Muscle layer of colon (tissue), 2 donors: ENCODE measurements around the gene STK36.
A peak's percentile ranks its signal among the peaks of the same experiment; 100 is the strongest.

Source experiments
- H3K27ac ChIP-seq: one replicate; pipeline ENCODE4 v1.7.0; 2013; ENCODE audit warnings: low read depth, mild to moderate bottlenecking, low read length, moderate library complexity
- H3K27me3 ChIP-seq, 2 donors: one replicate each; pipeline ENCODE4 v1.7.0; 2013; ENCODE audit warnings: low read length in 2 of 2, mild to moderate bottlenecking in 2 of 2; ENCODE audit not compliant: insufficient read depth in 2 of 2, control insufficient read depth in 1 of 2
- H3K36me3 ChIP-seq: one replicate; pipeline ENCODE4 v1.7.0; 2013; ENCODE audit warnings: mild to moderate bottlenecking, low read length; ENCODE audit not compliant: insufficient read depth
- H3K4me1 ChIP-seq: one replicate; pipeline ENCODE4 v1.7.0; 2013; ENCODE audit warnings: mild to moderate bottlenecking, low read length; ENCODE audit not compliant: insufficient read depth
- H3K4me3 ChIP-seq, 2 donors: one replicate each; pipeline ENCODE4 v1.7.0; 2013; ENCODE audit warnings: low read length in 2 of 2, low read depth in 1 of 2, mild to moderate bottlenecking in 1 of 2, moderate library complexity in 1 of 2
- H3K9ac ChIP-seq: one replicate; pipeline ENCODE4 v1.7.0; 2013; ENCODE audit warnings: low read length
- H3K9me3 ChIP-seq: one replicate; pipeline ENCODE4 v1.7.0; 2013; ENCODE audit warnings: mild to moderate bottlenecking, low read length
- donor health status: abdominal sarcoma.
- donor health status: Adenocarcinoma of cecum.

The STK36 gene

DNA sequence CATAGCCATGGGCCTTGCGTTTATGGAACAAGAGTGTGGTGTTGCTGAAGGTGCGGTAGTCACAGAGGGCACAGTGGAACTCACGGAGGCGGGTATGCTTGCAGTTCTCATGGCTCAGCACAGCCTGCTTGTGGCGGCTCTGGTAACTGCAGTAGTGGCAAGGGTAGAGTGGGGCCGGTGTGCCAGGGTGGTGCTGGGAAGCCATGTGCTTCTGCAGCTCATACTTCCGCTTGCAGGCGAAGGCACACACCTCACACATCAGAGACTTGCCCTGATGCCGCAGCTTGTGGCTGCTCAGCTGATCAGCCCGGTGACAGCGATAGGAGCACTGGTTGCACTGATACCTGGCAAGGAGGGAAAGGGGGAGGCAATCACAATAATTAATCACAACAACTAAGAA, 27.2 kb upstream of the STK36 start:
- H3K9me3 ChIP-seq: no peaks in the 10 kb centered on the region
- no peak overlapping the region for H3K4me3 ChIP-seq
- H3K9ac ChIP-seq: no peak overlapping the region
- H3K27me3 ChIP-seq: no peaks in the 10 kb centered on the region
- H3K27ac ChIP-seq: no peak overlapping the region
- H3K36me3 ChIP-seq: peaks cover 78% of the 10 kb centered on the region
- H3K4me1 ChIP-seq: no peaks in the 10 kb centered on the region

DNA sequence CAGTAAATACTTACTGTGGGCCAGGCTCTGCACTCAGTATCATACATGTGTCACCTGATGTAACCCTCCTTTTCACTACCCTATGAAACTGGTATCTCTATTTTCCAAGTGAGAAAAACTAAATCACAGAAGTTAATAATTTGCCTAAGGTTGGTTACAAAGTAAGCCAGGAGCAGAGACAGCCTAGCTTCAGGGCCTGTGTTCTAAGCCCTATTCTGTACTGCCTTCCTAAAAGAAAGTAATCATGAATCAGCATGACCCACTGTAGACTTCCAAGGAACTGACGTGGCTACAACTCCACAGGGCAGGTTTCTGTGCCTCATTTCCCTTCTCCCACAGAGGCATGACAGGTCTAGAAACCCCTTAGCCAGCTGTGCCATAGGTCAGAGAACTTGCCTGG, 26.8 kb upstream of the STK36 start:
- Histone ChIP-seq H3K36me3 (peaks cover 80% of the 10 kb centered on the region), H3K4me1 (no peaks in the 10 kb centered on the region), H3K27me3 (no peaks in the 10 kb centered on the region), H3K27ac (no peak overlapping the region), H3K4me3 (no peak overlapping the region), H3K9me3 (no peaks in the 10 kb centered on the region), H3K9ac (no peak overlapping the region)

DNA sequence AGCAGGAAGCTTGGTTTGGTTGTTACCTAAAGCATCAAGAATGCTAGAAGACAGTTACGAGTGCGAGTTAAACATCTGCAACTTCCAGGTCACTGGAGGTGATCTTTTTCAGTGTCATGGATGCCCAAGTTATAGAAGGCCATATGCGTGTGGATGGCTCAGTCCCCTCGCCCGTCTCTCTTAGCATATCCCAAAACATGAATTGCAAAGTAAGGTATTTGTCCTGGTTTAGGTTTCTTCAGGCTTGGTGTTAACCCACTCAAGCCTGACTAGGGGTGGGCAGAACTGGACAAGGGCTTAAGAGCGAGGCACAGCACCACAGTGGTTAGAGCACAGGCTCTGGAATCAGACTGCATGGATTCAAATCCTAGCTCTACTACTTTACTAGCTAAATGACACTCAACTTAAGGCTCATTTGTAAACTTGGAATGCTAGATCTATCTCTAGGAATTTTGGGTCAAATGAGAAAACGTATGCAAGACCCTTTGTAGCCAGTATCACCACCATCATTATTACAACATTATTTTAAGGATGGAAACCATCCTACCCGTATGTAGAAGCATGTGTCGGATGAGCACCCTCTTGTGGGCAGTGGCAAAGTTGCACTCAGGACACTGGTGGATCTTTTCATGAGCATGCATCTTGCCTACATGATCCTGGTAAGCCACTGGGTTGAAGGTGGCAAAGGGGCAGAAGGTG, 23.6 kb upstream of the STK36 start:
- H3K27me3 ChIP-seq: no peaks in the 10 kb centered on the region
- no peak overlapping the region for H3K9ac ChIP-seq
- H3K27ac ChIP-seq: no peak overlapping the region
- peaks cover 86% of the 10 kb centered on the region for H3K36me3 ChIP-seq
- no peak overlapping the region for H3K4me3 ChIP-seq
- no peaks in the 10 kb centered on the region for H3K9me3 ChIP-seq
- H3K4me1 ChIP-seq: no peaks in the 10 kb centered on the region

DNA sequence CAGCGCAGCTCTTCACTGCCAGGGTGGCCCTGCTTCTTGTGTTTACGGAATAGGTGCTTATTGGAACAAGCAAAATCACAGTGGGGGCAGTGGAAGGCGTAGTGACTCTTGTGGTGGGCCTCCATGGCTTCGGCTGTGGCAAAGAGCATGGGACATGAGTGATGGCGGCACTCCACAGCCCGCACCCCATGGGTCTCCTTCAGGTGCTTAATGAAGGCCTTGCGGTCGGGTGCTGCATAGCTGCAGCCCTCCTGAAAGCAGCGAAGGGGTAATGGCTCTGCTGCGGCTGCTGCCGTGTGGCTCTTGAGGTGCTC, 23.1 kb upstream of the STK36 start:
- H3K27me3 ChIP-seq: no peaks in the 10 kb centered on the region
- no peak overlapping the region for H3K4me3 ChIP-seq
- peaks cover 87% of the 10 kb centered on the region for H3K36me3 ChIP-seq
- H3K9me3 ChIP-seq: no peaks in the 10 kb centered on the region
- no peak overlapping the region for H3K9ac ChIP-seq
- no peak overlapping the region for H3K27ac ChIP-seq
- no peaks in the 10 kb centered on the region for H3K4me1 ChIP-seq

DNA sequence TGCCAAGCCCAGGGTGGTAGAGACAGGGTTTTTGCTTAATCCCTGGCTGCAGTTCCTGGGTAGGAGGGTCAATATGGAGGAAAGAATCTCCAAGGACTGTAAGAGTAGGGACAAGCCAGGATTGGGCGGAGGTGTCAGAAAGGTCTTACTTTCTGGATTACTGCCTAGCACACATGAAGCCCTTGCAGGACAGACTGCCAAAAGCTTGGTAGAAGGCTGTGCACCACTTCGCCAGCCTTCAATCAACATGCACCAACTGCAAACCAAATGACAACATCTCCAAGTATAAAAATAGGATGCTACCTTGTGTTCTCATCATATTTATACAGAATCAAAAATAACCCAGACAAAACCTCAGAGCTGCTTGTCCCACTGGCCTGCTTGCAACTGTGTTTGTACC, 16.1 kb upstream of the STK36 start:
- Histone ChIP-seq H3K27me3 (no peaks in the 10 kb centered on the region), H3K9me3 (no peaks in the 10 kb centered on the region), H3K4me1 (peaks cover 18% of the 10 kb centered on the region), H3K9ac (no peak overlapping the region), H3K27ac (no peak overlapping the region), H3K4me3 (no peak overlapping the region), H3K36me3 (peaks cover 46% of the 10 kb centered on the region)

DNA sequence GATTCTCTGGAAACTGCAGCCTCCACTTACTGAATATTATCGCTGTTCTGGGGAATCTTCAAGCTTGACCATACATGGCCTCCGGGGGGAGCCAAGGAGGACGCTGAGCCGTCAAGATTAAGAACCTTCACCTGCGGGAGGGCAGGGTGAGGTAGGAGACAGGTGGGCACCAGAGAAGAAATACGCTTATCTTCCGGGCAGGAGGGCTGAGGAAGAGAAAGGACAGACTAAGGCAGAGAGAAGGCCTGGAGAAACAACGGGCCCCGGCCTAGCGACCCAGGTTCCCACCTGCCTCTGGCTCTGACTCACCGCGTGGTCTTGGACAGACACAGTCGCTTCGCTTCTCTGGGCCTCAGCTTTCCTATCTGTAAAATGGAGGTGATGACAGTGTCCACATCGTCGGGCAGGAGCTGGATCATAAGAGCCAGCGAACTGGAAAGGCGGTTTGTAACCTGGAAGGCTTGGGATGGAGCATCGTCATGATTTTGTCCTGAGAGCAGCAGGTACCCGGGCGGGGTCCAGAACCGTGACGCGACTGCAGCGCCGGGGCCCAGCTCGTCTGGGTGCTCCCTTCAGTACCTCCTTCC, 13.1 kb upstream of the STK36 start:
- peak overlapping the region; percentile 89 to 92 for H3K4me3 ChIP-seq
- H3K27ac ChIP-seq: peak overlapping the region; percentile 75
- peak overlapping the region; percentile 69 for H3K9ac ChIP-seq
- H3K36me3 ChIP-seq: peaks cover 44% of the 10 kb centered on the region
- H3K4me1 ChIP-seq: peaks cover 19% of the 10 kb centered on the region
- no peaks in the 10 kb centered on the region for H3K27me3 ChIP-seq
- no peaks in the 10 kb centered on the region for H3K9me3 ChIP-seq

DNA sequence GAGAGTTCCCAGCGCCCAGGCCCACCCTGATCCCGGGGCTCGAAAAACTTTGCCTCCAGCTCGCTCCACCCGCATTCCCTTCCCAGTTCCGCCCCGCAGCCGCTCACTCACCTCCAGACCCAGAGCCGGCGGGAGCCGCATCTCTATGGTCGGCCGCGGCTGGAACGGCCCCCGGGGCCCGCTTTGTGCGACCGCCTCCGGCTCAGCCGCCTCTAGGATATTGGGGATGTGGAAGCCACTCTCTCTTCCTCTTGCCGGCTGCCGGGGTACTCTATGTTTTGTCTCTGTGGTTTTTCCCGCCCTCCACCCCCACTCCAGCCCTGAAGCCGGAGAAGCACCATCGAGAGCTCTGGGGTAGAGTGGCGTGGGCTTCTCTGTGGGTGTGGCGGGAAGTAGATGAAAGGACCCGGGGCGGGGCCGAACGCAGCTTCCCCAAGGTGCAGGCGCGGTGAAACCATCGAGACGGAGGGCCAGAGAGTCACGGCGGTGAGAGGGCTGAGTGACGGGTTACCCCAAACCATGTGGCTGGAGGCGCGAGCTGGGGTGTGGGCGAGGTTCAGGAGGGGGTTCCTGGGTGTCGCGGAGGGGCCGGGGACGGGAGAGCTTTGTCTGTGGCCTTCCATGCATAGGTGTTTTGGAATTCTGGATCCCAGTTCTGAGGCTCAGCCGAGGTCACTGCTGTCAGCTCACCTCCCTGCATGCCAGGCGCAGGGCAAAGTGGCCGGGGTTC, 12.5 kb upstream of the STK36 start, which contains the start of the genes BCS1L and ZNF142:
TSS of gene BCS1L (plus strand) at position 426 of the 730 bp plus-strand sequence. CDS start 1,305 bp downstream, outside the sequence.
TSS of gene ZNF142 (minus strand) at position 366 of the 730 bp plus-strand sequence. CDS start 3,194 bp downstream, outside the sequence.
- H3K9ac ChIP-seq: peak within 1 kb of the TSS; percentile 69
- H3K4me3 ChIP-seq: peak within 1 kb of the TSS; percentile 89 to 92
- no peaks in the 10 kb centered on the region for H3K27me3 ChIP-seq
- peaks cover 19% of the 10 kb centered on the region for H3K4me1 ChIP-seq
- H3K9me3 ChIP-seq: no peaks in the 10 kb centered on the region
- H3K36me3 ChIP-seq: peaks cover 47% of the 10 kb centered on the region
- H3K27ac ChIP-seq: peak within 1 kb of the TSS; percentile 75

DNA sequence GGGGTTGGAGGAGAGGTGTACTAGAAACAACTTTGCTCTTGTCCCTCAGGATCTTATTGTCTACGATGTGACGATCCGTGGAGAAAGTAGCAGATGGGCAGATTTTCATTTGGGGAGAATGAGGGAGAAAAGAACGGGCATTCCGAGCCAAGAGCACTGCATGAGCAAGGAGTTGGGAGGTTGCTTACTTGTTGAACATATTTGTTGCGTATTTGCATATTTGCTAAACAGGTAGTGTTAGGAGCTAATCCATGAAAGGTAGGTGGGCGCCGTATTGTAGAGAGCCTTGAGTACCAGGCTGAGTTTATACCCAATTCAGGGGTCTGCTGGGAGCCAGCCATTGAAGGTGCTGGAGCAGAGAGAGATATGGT, 11.9 kb upstream of the STK36 start:
- Histone ChIP-seq H3K27me3 (no peaks in the 10 kb centered on the region), H3K27ac (peak overlapping the region; percentile 75), H3K9ac (no peak overlapping the region), H3K4me1 (peaks cover 19% of the 10 kb centered on the region), H3K9me3 (no peaks in the 10 kb centered on the region), H3K4me3 (peak overlapping the region; percentile 89 to 92), H3K36me3 (peaks cover 47% of the 10 kb centered on the region)

DNA sequence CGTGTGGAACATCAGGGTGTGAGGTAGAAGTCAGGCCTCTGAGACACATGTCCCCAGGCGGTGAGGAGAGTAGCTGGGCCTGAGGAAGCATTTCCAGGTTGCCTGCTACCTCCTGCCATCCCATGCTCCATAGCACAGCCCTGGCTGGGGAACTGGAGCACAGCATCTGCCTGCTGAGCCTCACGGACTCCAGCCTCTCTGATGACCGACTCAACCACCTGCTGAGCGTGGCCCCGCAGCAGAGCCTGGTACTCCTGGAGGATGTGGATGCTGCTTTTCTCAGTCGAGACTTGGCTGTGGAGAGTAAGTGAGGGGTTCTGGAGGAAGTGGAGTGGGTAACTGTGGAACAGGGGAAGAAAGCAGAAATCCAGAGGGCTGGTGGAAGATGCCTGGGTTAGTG, 9.5 kb upstream of the STK36 start:
- peaks cover 19% of the 10 kb centered on the region for H3K4me1 ChIP-seq
- no peak overlapping the region for H3K9ac ChIP-seq
- H3K4me3 ChIP-seq: no peak overlapping the region
- H3K27ac ChIP-seq: no peak overlapping the region
- H3K9me3 ChIP-seq: no peaks in the 10 kb centered on the region
- H3K27me3 ChIP-seq: no peaks in the 10 kb centered on the region
- peaks cover 49% of the 10 kb centered on the region for H3K36me3 ChIP-seq

DNA sequence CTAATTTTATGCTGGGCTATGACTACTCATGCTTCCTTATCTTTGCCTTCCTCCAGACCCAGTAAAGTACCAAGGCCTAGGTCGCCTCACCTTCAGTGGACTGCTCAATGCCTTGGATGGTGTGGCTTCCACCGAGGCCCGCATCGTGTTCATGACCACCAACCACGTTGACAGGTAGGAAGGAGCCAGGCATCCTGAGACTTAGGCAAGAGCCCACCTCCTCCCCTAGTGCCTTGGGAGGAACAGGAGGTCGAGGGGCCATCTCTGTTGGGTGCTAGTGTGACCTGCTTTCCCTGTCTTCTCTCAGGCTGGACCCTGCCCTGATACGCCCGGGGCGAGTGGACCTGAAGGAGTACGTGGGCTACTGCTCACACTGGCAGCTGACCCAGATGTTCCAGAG, 9.1 kb upstream of the STK36 start:
- no peak overlapping the region for H3K9ac ChIP-seq
- peaks cover 53% of the 10 kb centered on the region for H3K36me3 ChIP-seq
- H3K27me3 ChIP-seq: no peaks in the 10 kb centered on the region
- H3K4me3 ChIP-seq: no peak overlapping the region
- H3K27ac ChIP-seq: no peak overlapping the region
- no peaks in the 10 kb centered on the region for H3K9me3 ChIP-seq
- peaks cover 19% of the 10 kb centered on the region for H3K4me1 ChIP-seq

DNA sequence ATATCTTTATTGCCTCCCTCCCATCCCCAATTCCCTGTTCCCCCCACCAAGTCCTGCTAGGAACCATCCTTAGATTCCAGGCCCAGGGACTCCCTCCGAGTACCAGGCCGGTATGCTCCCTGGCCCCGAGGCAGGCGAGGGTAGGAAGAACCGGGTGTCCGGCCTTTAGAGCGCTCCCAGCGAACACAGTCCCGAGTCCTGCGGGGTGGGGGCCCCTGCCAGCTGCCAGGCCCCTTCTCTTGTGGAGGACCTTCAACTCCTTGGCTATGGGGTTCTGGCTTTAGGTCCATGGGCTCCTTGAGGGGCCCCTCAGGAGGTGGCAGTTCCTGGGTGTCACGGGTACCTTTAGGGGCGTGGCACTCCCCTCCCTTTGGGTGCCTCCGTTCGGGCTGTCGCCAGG, 8.0 kb upstream of the STK36 start:
- Histone ChIP-seq H3K9ac (no peak overlapping the region), H3K9me3 (no peaks in the 10 kb centered on the region), H3K36me3 (peaks cover 63% of the 10 kb centered on the region), H3K4me1 (peaks cover 10% of the 10 kb centered on the region), H3K4me3 (no peak overlapping the region), H3K27me3 (no peaks in the 10 kb centered on the region), H3K27ac (no peak overlapping the region)
